Right lobe of liver (tissue), 6 donors: ENCODE measurements around the gene DKK1. TPM values are rescaled to one million over a fixed set of nuclear protein-coding genes. Genes with fewer than 3 reads are reported as not detected.

Experiments used
- ATAC-seq, 4 donors: fragments of 200-7000 bp; cut with Tn5 transposase; one replicate each; pipeline ENCODE4 v1.9.1; 2020; ENCODE audit warnings: mild to moderate bottlenecking in 4 of 4, moderate library complexity in 4 of 4
- DNase-seq, 3 donors: peaks; one replicate each; pipeline ENCODE4 v3.0.0-alpha.2; 2020
- H3K27ac ChIP-seq, 3 donors: fragments of 200-600 bp; one replicate each; pipeline ENCODE4 v1.8.0; 2022
- H3K27me3 ChIP-seq, 2 donors: fragments of 200-600 bp; one replicate each; pipeline ENCODE4 v1.8.0; 2022
- H3K36me3 ChIP-seq, 4 donors: fragments of 200-600 bp; sonication (generic) in 1 of 4; one replicate each; pipeline versions ENCODE4 v1.5.1 to v1.8.0; 2017 to 2022; ENCODE audit warnings: control low read depth in 1 of 4
- H3K4me1 ChIP-seq, 4 donors: fragments of 200-600 bp; sonication (generic) in 1 of 4; one replicate each; pipeline versions ENCODE4 v1.5.1 to v1.8.0; 2017 to 2022; ENCODE audit warnings: control low read depth in 1 of 4
- H3K4me3 ChIP-seq, 3 donors: fragments of 200-600 bp; one replicate each; pipeline ENCODE4 v1.8.0; 2022
- H3K9me3 ChIP-seq, 4 donors: fragments of 200-600 bp; sonication (generic) in 1 of 4; one replicate each; pipeline versions ENCODE4 v1.5.1 to v1.8.0; 2017 to 2022; ENCODE audit warnings: control low read depth in 1 of 4
- CTCF ChIP-seq, 4 donors: fragments of 200-600 bp in 3 of 4; fragments of 450-650 bp in 1 of 4; IDR thresholded peaks; one replicate each; pipeline versions ENCODE4 v1.5.1 to v1.8.0; 2016 to 2022; ENCODE audit warnings: antibody characterized with exemption in 4 of 4, mild to moderate bottlenecking in 2 of 4
- POLR2A ChIP-seq: fragments of 450-650 bp; IDR thresholded peaks from one replicate; pipeline ENCODE4 v1.6.1; 2017; ENCODE audit warnings: antibody characterized with exemption, mild to moderate bottlenecking
- WGBS: methylation state at CpG from one replicate; pipeline ENCODE4 v1.1.6; 2018; ENCODE audit warnings: low coverage, low lambda C conversion rate; ENCODE audit not compliant: insufficient coverage; ENCODE audit errors: missing lambda C conversion rate; 5-methylcytosine and 5-hydroxymethylcytosine counted together
- intact Hi-C, 2 donors: fragments of 100-400 bp; cut with DNase I; formaldehyde crosslinking; loops; one replicate each; pipeline versions ENCODE4 v1.11.2 to v1.14.1; 2022
- total RNA-seq, 6 experiments: library from RNA; depleted of rRNA in 2 of 6; stranded (reverse); fragments of >200 nt in 2 of 6; fragmentation: NEBNext Ultra II Directional in 3 of 6; extraction: Animal tissue kit (Norgen Biotek cat#: 25700) in 3 of 6; gene quantifications; one replicate each; pipeline versions ENCODE4 v1.1.0 to v1.2.4, GENCODE V29; 2016 to 2023
- donor health status: DM: no; HTN: yes; CAD: no.
- donor health status: DM: no; HTN: no; CAD: no.
- donor health status: DM: no; HTN: no; CAD: no.
- donor health status: DM: no; HTN: yes; CAD: no.
- donor health status: DM: no; HTN: yes; CAD: no.

The DKK1 gene
- total RNA-seq, 6 experiments from 2014 or later, result not detected

- DNase-seq (no peak), ATAC-seq (no peak)
- intact Hi-C loops, result loop anchor here in 1 of 2 donors (10.0 kb wide), 1 partner anchor 148 kb away; no protein-coding TSS in a partner anchor
- TF ChIP-seq POLR2A (no peak), CTCF (IDR thresholded peaks at IDR 0.05) (no peak)
- Histone ChIP-seq H3K36me3 (no peaks in the 10 kb centered on the region), H3K27ac (no peak overlapping the region), H3K9me3 (no peaks in the 10 kb centered on the region), H3K4me1 (no peaks in the 10 kb centered on the region), H3K4me3 (no peak overlapping the region), H3K27me3 (no peaks in the 10 kb centered on the region)
- WGBS, result 50% methylated on average over 2 of the region's 2 CpGs
These were observed 12.3 kb downstream of the DKK1 start for GRCh38 chr10:52326382-52326781.

DNA sequence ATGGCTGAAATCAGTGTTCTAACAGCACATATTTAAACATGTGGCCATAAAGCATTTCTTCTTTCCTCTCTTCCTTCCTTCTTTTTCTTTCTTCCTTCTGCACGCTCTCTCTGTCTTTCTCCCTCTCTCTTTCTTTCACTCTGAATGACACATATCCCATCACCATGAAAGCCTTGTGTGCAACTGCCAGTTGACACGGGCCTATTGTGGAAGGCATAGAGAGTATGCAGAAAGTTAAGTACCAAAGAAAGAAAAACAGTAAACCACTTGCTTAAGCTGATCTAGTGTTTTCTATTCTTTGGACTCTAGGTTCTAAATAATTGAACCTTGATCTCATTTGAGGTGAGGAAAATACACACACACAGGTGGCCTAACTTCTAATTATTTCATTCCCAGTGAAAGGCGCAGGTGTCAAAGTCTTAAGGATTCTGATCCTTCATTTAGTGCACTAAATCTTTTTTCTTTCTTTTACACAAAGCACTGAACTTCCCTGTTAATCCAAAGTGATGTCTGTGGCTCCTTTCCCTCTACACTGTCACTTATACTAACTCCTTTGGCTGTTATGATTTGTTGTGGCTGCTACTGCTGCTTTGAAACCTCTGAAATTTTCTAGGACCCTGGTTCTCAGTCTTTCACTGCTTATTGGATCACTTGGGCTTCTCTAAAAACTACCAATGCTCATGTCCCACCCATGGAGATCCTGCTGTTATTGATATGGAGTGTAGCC lies 17.7 kb downstream of the DKK1 start:
- H3K27ac ChIP-seq, result no peak overlapping the region
- no peaks in the 10 kb centered on the region for H3K36me3 ChIP-seq
- 74% methylated on average over 3 of the region's 3 CpGs for WGBS
- ATAC-seq (no peak), DNase-seq (no peak)
- no peak for TF ChIP-seq CTCF (IDR thresholded peaks at IDR 0.05)
- TF ChIP-seq POLR2A, result no peak
- no peaks in the 10 kb centered on the region for H3K4me1 ChIP-seq
- H3K27me3 ChIP-seq, result no peaks in the 10 kb centered on the region
- H3K9me3 ChIP-seq, result no peaks in the 10 kb centered on the region
- no peak overlapping the region for H3K4me3 ChIP-seq
- intact Hi-C loops, result no loop called here

GRCh38 chr10:52332815-52333214 lies 18.7 kb downstream of the DKK1 start:
- no peak for DNase-seq
- H3K27ac ChIP-seq, result no peak overlapping the region
- ATAC-seq, result no peak
- WGBS, result 55% methylated on average over 5 of the region's 5 CpGs
- H3K36me3 ChIP-seq, result no peaks in the 10 kb centered on the region
- no peaks in the 10 kb centered on the region for H3K9me3 ChIP-seq
- H3K4me3 ChIP-seq, result no peak overlapping the region
- TF ChIP-seq POLR2A (no peak), CTCF (IDR thresholded peaks at IDR 0.05) (no peak)
- no peaks in the 10 kb centered on the region for H3K27me3 ChIP-seq
- intact Hi-C loops, result no loop called here
- no peaks in the 10 kb centered on the region for H3K4me1 ChIP-seq

- intact Hi-C loops, result no loop called here
- TF ChIP-seq CTCF (IDR thresholded peaks at IDR 0.05), result no peak
- no peak for TF ChIP-seq POLR2A
- 56% methylated on average over 1 of the region's 1 CpG for WGBS
- Histone ChIP-seq H3K27me3 (no peaks in the 10 kb centered on the region), H3K4me3 (no peak overlapping the region), H3K36me3 (no peaks in the 10 kb centered on the region), H3K9me3 (no peaks in the 10 kb centered on the region), H3K27ac (no peak overlapping the region), H3K4me1 (no peaks in the 10 kb centered on the region)
- DNase-seq (no peak), ATAC-seq (no peak)
These were observed 20.5 kb downstream of the DKK1 start for GRCh38 chr10:52334595-52334994.
